ENCODE data around the gene TCEAL1. TPM values are rescaled to one million over a fixed set of nuclear protein-coding genes. Genes with fewer than 3 reads are reported as not detected.
"Not testable (repeated sequence)": the region's sequence is repeated elsewhere in the genome, so short reads cannot be mapped to it uniquely, and the experiment has no call there.

Gene TCEAL1, protein sequence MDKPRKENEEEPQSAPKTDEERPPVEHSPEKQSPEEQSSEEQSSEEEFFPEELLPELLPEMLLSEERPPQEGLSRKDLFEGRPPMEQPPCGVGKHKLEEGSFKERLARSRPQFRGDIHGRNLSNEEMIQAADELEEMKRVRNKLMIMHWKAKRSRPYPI
- total RNA-seq = 1 to 10 TPM; 6.0 to 9.3 TPM

- Mint-ChIP-seq H3K27me3 (no peaks in the 10 kb centered on the region), H3K4me1 (peaks cover 12% of the 10 kb centered on the region), H3K9me3 (no peaks in the 10 kb centered on the region), H3K4me3 (peak within 1 kb of the TSS; percentile 83), H3K27ac (peak within 1 kb of the TSS; percentile 79), H3K36me3 (ENCODE audit: low read depth) (peaks cover 6% of the 10 kb centered on the region)
- peak; percentile 79 for ATAC-seq (replicated peaks)
These were observed at the start of gene TCEAL1 for GRCh38 chrX:103628386-103629317. TSS of gene TCEAL1 (plus strand) at chrX:103628975. CDS start at chrX:103629917, 942 bp downstream.

DNA sequence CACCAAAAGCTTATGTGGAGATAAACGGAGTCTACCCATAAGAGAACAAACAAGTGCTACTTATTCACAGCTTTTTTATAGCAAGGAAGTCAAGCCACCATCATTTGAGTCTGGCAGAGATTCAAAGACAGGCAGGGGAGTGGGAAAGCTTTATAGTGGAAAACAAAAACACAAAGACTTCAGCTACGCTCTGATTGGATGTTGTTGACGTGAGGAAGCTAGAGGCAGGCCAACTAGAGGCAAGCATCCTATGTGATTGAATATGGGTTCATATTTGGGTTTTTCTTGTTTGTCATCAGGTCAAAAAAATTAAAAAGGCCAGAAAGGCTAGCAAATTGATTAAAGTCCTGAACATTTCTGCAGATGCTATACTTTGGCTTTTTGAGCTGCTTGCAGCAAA lies 44.2 kb upstream of the TCEAL1 start:
- Mint-ChIP-seq H3K27me3 (peaks cover 3% of the 10 kb centered on the region), H3K9me3 (no peaks in the 10 kb centered on the region), H3K4me3 (peak overlapping the region; percentile 83), H3K4me1 (no peaks in the 10 kb centered on the region), H3K27ac (no peak overlapping the region), H3K36me3 (ENCODE audit: low read depth) (no peaks in the 10 kb centered on the region)
- no peak for ATAC-seq (replicated peaks)

GRCh38 chrX:103585411-103586313 lies 43.1 kb upstream of the TCEAL1 start, which contains the start of gene TCEAL4:
TSS of gene TCEAL4 (plus strand) at chrX:103585515. CDS start at chrX:103586676, 1,161 bp downstream.
- H3K4me1 Mint-ChIP-seq = no peaks in the 10 kb centered on the region
- peak within 1 kb of the TSS; percentile 83 for H3K4me3 Mint-ChIP-seq
- no peaks in the 10 kb centered on the region for H3K36me3 Mint-ChIP-seq (ENCODE audit: low read depth)
- H3K27ac Mint-ChIP-seq = peak within 1 kb of the TSS; percentile 87
- peak; percentile 93 for ATAC-seq (replicated peaks)
- H3K9me3 Mint-ChIP-seq = no peaks in the 10 kb centered on the region
- H3K27me3 Mint-ChIP-seq = peaks cover 2% of the 10 kb centered on the region

- H3K36me3 Mint-ChIP-seq (ENCODE audit: low read depth) = no peaks in the 10 kb centered on the region
- peak overlapping the region; percentile 87 for H3K27ac Mint-ChIP-seq
- no peaks in the 10 kb centered on the region for H3K4me1 Mint-ChIP-seq
- peak overlapping the region; percentile 83 for H3K4me3 Mint-ChIP-seq
- H3K9me3 Mint-ChIP-seq = no peaks in the 10 kb centered on the region
- ATAC-seq (replicated peaks) = peak; percentile 17
- no peaks in the 10 kb centered on the region for H3K27me3 Mint-ChIP-seq
These were observed 42.5 kb upstream of the TCEAL1 start for GRCh38 chrX:103586314-103586646.

- H3K27ac Mint-ChIP-seq = no peak overlapping the region
- H3K4me3 Mint-ChIP-seq = peak overlapping the region; percentile 83
- no peaks in the 10 kb centered on the region for H3K27me3 Mint-ChIP-seq
- no peaks in the 10 kb centered on the region for H3K9me3 Mint-ChIP-seq
- H3K36me3 Mint-ChIP-seq (ENCODE audit: low read depth) = no peaks in the 10 kb centered on the region
- no peak for ATAC-seq (replicated peaks)
- H3K4me1 Mint-ChIP-seq = no peaks in the 10 kb centered on the region
These were observed 42.1 kb upstream of the TCEAL1 start for GRCh38 chrX:103586659-103587058.

- not testable (repeated sequence) for H3K27ac Mint-ChIP-seq; H3K27me3 Mint-ChIP-seq; H3K9me3 Mint-ChIP-seq; ATAC-seq (replicated peaks); H3K36me3 Mint-ChIP-seq (ENCODE audit: low read depth); H3K4me3 Mint-ChIP-seq; H3K4me1 Mint-ChIP-seq
These were observed 36.5 kb upstream of the TCEAL1 start for GRCh38 chrX:103592295-103592694.

- not testable (repeated sequence) for H3K36me3 Mint-ChIP-seq (ENCODE audit: low read depth); ATAC-seq (replicated peaks); H3K4me3 Mint-ChIP-seq; H3K9me3 Mint-ChIP-seq; H3K27ac Mint-ChIP-seq; H3K27me3 Mint-ChIP-seq; H3K4me1 Mint-ChIP-seq
These were observed 33.6 kb upstream of the TCEAL1 start for GRCh38 chrX:103595202-103595601.

DNA sequence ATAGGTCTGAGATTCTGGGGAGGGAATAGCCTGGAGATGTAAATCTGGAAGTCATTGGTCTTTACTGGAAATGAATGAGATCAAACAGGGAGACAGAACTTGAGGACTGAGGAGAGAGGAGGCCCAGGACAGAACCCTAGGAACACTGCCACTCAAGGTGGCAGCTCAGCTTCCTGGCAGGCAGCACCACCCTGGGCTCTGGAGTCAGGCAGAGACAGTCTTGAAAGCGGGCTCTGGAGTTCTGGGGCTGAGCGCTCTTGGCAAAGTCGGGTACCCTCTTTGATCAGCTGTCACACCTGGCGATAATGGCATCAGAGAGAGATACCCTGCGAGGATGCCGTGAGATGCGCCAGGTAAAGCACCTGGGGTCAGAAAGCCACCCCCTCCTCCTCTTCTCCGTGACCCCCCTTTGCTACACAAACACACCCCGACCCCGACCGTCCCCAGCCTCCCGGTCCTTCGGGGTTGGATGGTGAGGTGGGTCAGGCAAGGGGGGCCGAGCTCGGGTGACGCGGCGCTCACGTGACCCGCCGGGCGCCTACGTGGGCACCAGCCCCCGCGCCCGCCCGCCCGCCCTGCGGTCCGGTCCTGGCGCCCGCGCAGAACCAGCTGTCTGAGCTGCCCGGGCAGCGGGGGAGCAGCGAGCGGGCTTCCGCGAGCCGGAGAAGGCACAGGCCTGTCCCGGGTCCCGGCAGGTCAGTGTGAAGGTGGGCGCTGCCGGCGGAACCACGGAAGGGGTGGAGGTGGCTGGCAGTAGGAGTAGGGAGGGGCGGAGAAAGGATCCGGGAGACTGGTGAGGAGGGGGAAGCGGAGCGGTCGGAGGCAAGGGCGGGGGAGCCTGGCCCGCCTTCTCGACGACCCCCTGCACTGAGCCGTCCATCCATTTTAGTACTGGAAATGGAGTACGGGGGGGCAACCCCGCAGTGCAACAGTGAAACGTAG lies 21.1 kb upstream of the TCEAL1 start, which contains the start of gene TCEAL3:
Gene TCEAL3 (plus strand): TSS at position 600 of the 942 bp plus-strand sequence. CDS start 1,102 bp downstream, outside the sequence.
- peak; percentile 86 for ATAC-seq (replicated peaks)
- no peaks in the 10 kb centered on the region for H3K27me3 Mint-ChIP-seq
- peak within 1 kb of the TSS; percentile 79 for H3K27ac Mint-ChIP-seq
- H3K4me3 Mint-ChIP-seq = peak within 1 kb of the TSS; percentile 76
- peaks cover 5% of the 10 kb centered on the region for H3K4me1 Mint-ChIP-seq
- H3K9me3 Mint-ChIP-seq = no peaks in the 10 kb centered on the region
- peaks cover 10% of the 10 kb centered on the region for H3K36me3 Mint-ChIP-seq (ENCODE audit: low read depth)

DNA sequence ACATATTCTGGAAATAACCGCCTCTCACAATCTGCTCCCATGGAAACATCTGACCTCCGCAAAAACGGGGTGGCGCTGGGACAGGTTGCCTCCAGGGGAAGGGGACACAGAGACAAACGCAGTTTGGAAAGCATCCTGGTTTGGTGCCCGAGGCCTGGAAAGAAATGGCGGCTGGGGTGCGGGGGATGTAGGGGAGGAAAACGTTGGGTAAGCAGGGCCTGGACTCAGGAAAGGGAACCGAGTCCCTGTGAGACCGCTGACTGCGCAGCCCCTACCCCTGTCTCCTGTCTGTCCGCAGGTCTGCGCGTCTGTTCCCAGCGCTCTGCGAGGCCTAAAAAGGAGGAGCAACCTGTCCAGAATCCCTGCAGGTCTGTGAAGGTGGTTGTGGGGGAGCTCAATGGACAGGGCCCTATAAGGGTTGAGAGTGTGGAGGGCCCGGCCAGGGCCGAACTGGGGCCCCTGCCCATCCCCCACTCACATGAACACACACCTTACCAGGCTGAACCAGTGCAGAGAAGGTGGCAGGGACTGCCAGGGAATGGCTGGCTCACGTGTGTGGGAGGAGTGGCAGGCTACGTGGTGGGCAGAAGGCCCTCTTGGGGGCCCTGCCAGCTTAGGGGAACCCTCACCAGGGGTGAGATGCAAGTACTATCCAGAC lies 20.3 kb upstream of the TCEAL1 start:
- peak overlapping the region; percentile 43 for H3K27ac Mint-ChIP-seq

DNA sequence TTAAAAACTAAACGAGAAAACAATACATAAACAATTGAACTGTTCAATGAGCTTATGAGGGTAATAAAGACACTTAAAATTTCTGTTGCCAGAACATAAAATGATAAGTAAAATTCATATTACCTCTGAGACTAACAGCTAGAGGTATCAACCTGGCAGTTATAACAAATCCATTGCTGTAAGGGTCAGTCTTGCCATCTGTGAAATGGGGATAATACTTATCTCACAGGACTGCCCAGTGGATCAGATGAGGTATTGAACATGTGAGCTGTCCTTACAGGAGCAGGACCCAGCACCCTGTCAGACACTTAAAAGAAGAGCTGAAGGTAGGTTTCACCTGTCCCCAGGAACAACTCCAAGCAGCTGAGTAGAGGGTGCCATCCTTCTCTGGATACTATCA lies 18.5 kb upstream of the TCEAL1 start:
- no peaks in the 10 kb centered on the region for H3K9me3 Mint-ChIP-seq
- H3K4me1 Mint-ChIP-seq = peaks cover 5% of the 10 kb centered on the region
- no peak for ATAC-seq (replicated peaks)
- H3K27ac Mint-ChIP-seq = no peak overlapping the region
- H3K4me3 Mint-ChIP-seq = no peak overlapping the region
- peaks cover 10% of the 10 kb centered on the region for H3K36me3 Mint-ChIP-seq (ENCODE audit: low read depth)
- H3K27me3 Mint-ChIP-seq = no peaks in the 10 kb centered on the region

More for the DNA sequence above, 20.3 kb upstream of the TCEAL1 start:
- peak; percentile 20 for ATAC-seq (replicated peaks)
- peak overlapping the region; percentile 76 for H3K4me3 Mint-ChIP-seq
- no peaks in the 10 kb centered on the region for H3K9me3 Mint-ChIP-seq
- H3K36me3 Mint-ChIP-seq (ENCODE audit: low read depth) = peaks cover 10% of the 10 kb centered on the region
- peaks cover 5% of the 10 kb centered on the region for H3K4me1 Mint-ChIP-seq
- H3K27me3 Mint-ChIP-seq = no peaks in the 10 kb centered on the region

GRCh38 chrX:103613362-103613890 lies 15.3 kb upstream of the TCEAL1 start:
- Mint-ChIP-seq H3K27me3 (no peaks in the 10 kb centered on the region), H3K27ac (no peak overlapping the region), H3K36me3 (ENCODE audit: low read depth) (peaks cover 9% of the 10 kb centered on the region), H3K4me1 (no peaks in the 10 kb centered on the region), H3K4me3 (no peak overlapping the region), H3K9me3 (no peaks in the 10 kb centered on the region)
- ATAC-seq (replicated peaks) = no peak

- Mint-ChIP-seq H3K4me1 (no peaks in the 10 kb centered on the region), H3K27me3 (no peaks in the 10 kb centered on the region), H3K27ac (no peak overlapping the region), H3K4me3 (no peak overlapping the region), H3K9me3 (no peaks in the 10 kb centered on the region), H3K36me3 (ENCODE audit: low read depth) (no peaks in the 10 kb centered on the region)
- ATAC-seq (replicated peaks) = no peak
These were observed 13.8 kb upstream of the TCEAL1 start for GRCh38 chrX:103614999-103615398.

Measured in activated T-helper 17 cell treated with anti-CD3 and anti-CD28 coated beads, Interleukin-2, amount 50 U/mL, for 72 hours (primary cell).